GM18502 (cell line): ENCODE data around the gene LCE2A.
"Not testable (repeated sequence)": the region's sequence is repeated elsewhere in the genome, so short reads cannot be mapped to it uniquely, and the experiment has no call there.

Source experiments
- ATAC-seq: cut with Tn5 transposase; IDR thresholded peaks from one replicate; pipeline ENCODE4 v1.9.1; 2021; ENCODE audit warnings: mild to moderate bottlenecking; ENCODE audit not compliant: unreplicated experiment, poor library complexity

Gene LCE2A

GRCh38 chr1:152697701-152698600 is at the start of gene LCE2A:
LCE2A (plus strand) TSS chr1:152698345; CDS start chr1:152698902, 557 bp downstream.
- no peak for ATAC-seq

GRCh38 chr1:152654110-152654509 is 44.0 kb upstream of the LCE2A start:
- ATAC-seq: no peak

GRCh38 chr1:152656459-152656858 is 41.7 kb upstream of the LCE2A start:
- no peak for ATAC-seq

GRCh38 chr1:152657677-152658076 is 40.5 kb upstream of the LCE2A start:
- no peak for ATAC-seq

- ATAC-seq: no peak
Observed at GRCh38 chr1:152658649-152659048, 39.5 kb upstream of the LCE2A start.

GRCh38 chr1:152663098-152663497 is 35.0 kb upstream of the LCE2A start, which contains the start of gene LCE2D:
LCE2D (plus strand) TSS chr1:152663380; CDS start chr1:152664106, 726 bp downstream.
- ATAC-seq: no peak

GRCh38 chr1:152666171-152666570 is 32.0 kb upstream of the LCE2A start:
- not testable (repeated sequence) for ATAC-seq

- ATAC-seq: no peak
Observed at GRCh38 chr1:152667648-152668047, 30.5 kb upstream of the LCE2A start.

- no peak for ATAC-seq
Observed at GRCh38 chr1:152673016-152673415, 25.1 kb upstream of the LCE2A start.

- ATAC-seq: not testable (repeated sequence)
Observed at GRCh38 chr1:152674983-152675382, 23.2 kb upstream of the LCE2A start, which contains the start of gene LCE2C. LCE2C (plus strand) TSS chr1:152675279; CDS start chr1:152676016, 737 bp downstream.

- ATAC-seq: no peak
Observed at GRCh38 chr1:152679459-152679858, 18.7 kb upstream of the LCE2A start.

- ATAC-seq: no peak
Observed at GRCh38 chr1:152681616-152682015, 16.5 kb upstream of the LCE2A start.

GRCh38 chr1:152683846-152684245 is 14.3 kb upstream of the LCE2A start:
- no peak for ATAC-seq

- not testable (repeated sequence) for ATAC-seq
Observed at GRCh38 chr1:152685823-152686222, 12.3 kb upstream of the LCE2A start, which contains the start of gene LCE2B. LCE2B (plus strand) TSS chr1:152686123; CDS start chr1:152686844, 721 bp downstream.

- no peak for ATAC-seq
Observed at GRCh38 chr1:152699746-152700145, 1.6 kb downstream of the LCE2A start.

- ATAC-seq: no peak
Observed at GRCh38 chr1:152707860-152708259, 9.7 kb downstream of the LCE2A start, which contains the start of gene LCE4A. LCE4A (plus strand) TSS chr1:152708160; CDS start chr1:152709076, 916 bp downstream.

- ATAC-seq: no peak
Observed at GRCh38 chr1:152718238-152718637, 20.1 kb downstream of the LCE2A start.

GRCh38 chr1:152725261-152725660 is 27.1 kb downstream of the LCE2A start:
- no peak for ATAC-seq

GRCh38 chr1:152728986-152729385 is 30.8 kb downstream of the LCE2A start:
- ATAC-seq: no peak

GRCh38 chr1:152735648-152736047 is 37.5 kb downstream of the LCE2A start:
- no peak for ATAC-seq

- no peak for ATAC-seq
Observed at GRCh38 chr1:152737997-152738396, 39.9 kb downstream of the LCE2A start.
